ENCODE results near the gene CFAP100.

DNA sequence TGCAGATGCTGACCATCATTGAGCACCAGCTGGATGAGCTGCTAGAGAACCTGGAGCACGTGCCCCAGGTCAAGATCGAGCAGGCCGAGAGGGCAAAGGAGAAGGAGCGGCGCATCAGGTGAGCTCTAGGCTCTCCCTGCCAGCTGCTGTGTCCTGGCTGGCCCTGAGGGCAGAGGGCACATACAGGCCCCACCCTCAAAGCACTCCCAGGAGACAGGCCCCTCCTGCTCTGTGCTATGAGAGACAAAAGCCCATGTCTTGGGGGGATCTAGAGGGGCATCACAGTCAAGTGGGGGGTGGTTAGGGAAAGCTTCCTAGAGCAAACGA is 39.5 kb downstream of the CFAP100 start:
- TF ChIP-seq, protein P1, sequence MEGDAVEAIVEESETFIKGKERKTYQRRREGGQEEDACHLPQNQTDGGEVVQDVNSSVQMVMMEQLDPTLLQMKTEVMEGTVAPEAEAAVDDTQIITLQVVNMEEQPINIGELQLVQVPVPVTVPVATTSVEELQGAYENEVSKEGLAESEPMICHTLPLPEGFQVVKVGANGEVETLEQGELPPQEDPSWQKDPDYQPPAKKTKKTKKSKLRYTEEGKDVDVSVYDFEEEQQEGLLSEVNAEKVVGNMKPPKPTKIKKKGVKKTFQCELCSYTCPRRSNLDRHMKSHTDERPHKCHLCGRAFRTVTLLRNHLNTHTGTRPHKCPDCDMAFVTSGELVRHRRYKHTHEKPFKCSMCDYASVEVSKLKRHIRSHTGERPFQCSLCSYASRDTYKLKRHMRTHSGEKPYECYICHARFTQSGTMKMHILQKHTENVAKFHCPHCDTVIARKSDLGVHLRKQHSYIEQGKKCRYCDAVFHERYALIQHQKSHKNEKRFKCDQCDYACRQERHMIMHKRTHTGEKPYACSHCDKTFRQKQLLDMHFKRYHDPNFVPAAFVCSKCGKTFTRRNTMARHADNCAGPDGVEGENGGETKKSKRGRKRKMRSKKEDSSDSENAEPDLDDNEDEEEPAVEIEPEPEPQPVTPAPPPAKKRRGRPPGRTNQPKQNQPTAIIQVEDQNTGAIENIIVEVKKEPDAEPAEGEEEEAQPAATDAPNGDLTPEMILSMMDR (conservative IDR thresholded peaks at IDR 0.05), result no peak
- no peak for TF ChIP-seq EZH2 (IDR thresholded peaks at IDR 0.05; ENCODE audit: low read depth)

All from PC-9 (cell line).